LNCAP (cell line): ENCODE data around the gene ARL15.

Experiments used
- TF ChIP-seq, protein P1 (sequence below): fragments of 450-650 bp; IDR thresholded peaks from 2 replicates; pipeline ENCODE4 v1.5.1; 2017; ENCODE audit warnings: mild to moderate bottlenecking

Gene ARL15

GRCh38 chr5:54227759-54228158, 82.6 kb downstream of the ARL15 start:
- TF ChIP-seq, protein P1, sequence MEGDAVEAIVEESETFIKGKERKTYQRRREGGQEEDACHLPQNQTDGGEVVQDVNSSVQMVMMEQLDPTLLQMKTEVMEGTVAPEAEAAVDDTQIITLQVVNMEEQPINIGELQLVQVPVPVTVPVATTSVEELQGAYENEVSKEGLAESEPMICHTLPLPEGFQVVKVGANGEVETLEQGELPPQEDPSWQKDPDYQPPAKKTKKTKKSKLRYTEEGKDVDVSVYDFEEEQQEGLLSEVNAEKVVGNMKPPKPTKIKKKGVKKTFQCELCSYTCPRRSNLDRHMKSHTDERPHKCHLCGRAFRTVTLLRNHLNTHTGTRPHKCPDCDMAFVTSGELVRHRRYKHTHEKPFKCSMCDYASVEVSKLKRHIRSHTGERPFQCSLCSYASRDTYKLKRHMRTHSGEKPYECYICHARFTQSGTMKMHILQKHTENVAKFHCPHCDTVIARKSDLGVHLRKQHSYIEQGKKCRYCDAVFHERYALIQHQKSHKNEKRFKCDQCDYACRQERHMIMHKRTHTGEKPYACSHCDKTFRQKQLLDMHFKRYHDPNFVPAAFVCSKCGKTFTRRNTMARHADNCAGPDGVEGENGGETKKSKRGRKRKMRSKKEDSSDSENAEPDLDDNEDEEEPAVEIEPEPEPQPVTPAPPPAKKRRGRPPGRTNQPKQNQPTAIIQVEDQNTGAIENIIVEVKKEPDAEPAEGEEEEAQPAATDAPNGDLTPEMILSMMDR: no peak

DNA sequence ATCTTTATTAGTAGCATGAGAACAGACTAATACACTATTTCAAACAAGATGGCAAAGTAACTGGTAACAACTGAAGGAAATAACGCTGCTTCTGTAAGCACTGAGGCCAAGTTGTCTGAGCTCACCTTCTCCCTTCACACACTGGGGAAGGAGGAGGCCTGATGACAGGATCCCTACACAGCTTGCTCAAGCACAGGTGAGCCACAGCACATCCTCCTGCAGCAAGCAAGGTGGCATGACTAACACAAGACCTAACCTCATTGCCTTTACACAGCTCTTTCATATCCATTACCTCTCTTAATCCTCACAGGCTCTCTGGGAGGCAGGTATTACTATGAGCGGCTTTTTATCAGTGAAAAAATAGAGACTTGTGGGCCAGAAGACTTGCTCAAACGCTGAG, 83.3 kb downstream of the ARL15 start:
- TF ChIP-seq, protein P1: no peak

DNA sequence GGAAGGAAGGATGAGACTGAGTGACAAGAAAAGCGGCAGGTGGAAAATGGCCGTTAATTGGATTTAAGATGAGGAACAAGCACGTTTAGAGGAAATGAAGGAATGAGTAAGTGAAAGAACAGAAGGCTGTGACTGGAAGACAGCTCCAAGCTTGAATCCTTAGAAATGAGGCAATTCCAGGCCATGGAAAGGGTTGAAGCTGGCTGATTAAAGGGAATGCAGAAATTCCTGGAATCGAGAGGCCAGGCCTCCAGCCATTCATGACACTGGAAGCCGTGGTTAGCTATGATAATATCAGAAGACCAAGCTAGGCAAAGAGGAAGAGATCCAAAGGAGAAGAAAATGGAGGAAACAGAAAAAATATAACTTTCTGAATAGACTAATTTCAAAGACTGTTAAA, 84.2 kb downstream of the ARL15 start:
- TF ChIP-seq, protein P1: no peak

GRCh38 chr5:54224103-54224826, 86.1 kb downstream of the ARL15 start:
- TF ChIP-seq, protein P1: no peak

DNA sequence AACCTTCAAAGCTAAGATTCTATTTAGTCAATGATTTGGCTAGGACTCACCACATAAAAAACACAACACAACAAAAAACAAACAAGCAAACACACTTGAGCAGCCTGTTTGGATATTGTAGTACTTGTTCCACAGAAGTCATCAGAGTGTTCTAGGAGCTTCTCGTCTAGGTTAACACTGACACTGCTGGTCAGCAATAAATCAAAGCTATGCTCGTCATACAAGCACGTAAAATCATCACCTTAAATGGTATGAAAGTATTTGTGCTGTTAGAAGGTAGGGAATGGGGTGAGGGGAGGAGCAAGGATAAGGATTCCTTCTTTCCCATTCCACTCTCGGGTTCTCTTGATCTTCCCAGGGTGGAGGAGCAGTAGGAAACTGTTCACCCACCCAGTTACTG, 88.0 kb downstream of the ARL15 start:
- TF ChIP-seq, protein P1: no peak

DNA sequence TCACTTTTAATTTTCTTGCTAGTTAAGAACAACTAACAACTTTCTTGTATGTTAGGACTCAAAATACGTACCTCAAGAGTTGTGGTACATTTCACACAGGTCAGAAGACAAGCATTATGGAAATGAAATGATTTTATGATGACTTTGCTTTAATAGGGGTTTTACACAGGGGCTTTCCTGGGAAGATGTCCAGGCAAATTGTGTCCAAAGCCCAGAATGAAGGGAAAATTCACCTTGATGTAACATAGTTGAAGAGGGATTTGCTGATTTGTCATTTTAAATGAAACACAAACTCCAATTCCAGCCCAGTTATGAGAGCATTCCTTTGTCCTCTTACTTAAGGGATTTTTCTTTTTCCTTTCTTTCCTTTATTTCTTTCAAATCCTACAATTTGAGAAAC, 89.2 kb downstream of the ARL15 start:
- TF ChIP-seq, protein P1: no peak

DNA sequence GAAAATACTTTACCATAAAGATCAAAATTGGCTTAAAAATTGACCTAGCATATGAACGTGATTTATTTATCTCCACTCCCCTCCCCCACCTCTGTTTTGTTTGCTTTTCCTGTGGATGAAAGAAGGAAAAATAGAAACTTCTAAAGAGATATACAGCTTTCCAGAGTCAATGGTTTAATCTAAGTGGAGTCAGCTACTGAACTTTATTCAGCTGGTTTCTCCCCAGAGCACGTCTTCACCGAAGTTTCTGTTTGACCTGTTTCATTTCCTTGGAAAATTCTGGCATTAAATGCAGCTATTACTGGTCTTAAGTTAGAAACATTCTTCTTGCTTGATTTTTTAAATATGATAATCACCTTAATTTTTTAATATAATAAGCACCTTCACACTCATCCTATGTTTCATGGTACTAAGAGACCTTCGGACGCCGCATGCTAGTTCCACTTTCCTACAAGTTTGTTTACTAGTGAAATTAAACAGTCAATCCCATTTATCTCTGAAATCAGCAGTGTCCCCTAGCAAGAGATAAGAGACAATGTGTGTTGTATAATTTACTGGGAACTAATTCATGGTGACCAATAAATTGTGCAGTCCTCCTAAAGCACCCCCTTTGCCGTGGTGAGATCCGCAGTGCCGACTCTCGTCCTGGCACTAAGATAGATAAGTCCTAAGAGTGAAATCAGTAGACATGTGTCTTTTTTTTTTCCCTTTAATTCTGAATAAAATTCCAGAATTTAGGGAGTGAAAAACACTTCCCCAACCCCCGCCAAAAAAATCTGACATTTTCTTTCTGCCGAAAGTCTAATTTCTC, 89.9 kb downstream of the ARL15 start:
- TF ChIP-seq, protein P1: no peak
